Neural cell (in vitro differentiated cells): ENCODE results near the gene ECE1.

Experiments used
- EP300 ChIP-seq: fragments of 450-650 bp; conservative IDR thresholded peaks from 2 replicates; pipeline ENCODE4 v1.6.1; 2014; ENCODE audit warnings: antibody characterized with exemption, mild to moderate bottlenecking, moderate library complexity; ENCODE audit not compliant: poor library complexity, severe bottlenecking
- POLR2AphosphoS5 ChIP-seq: IDR thresholded peaks from 2 replicates; pipeline ENCODE4 v1.6.1; 2012
- SMC3 ChIP-seq: fragments of 450-650 bp; conservative IDR thresholded peaks from 2 replicates; pipeline ENCODE4 v1.6.1; 2014; ENCODE audit warnings: antibody characterized with exemption, mild to moderate bottlenecking, moderate library complexity; ENCODE audit not compliant: poor library complexity
- TF ChIP-seq, protein P1 (sequence below): fragments of 450-650 bp; IDR thresholded peaks from 2 replicates; pipeline ENCODE4 v1.5.1; 2014; ENCODE audit warnings: antibody characterized with exemption, mild to moderate bottlenecking, moderate library complexity; ENCODE audit not compliant: poor library complexity, severe bottlenecking

DNA sequence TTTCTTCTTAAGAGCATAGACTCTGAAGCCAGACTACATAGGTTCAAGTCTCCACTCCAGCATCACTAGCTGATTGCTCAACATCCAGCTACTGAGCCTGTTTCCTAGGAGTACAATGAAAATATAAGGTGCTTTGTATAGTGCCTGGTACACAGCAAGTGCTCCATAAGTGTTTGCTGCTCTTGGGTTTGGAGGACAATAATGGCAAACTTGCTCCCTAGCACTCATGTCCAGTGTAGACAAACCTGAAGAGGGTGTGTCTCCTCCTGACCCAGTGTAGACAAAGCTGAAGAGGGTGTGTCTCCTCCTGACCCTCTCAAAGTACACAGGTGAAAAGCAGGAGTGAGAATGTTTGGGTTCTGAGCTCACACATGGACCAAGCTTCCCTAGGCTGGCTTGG lies 10.5 kb upstream of the ECE1 start:
- TF ChIP-seq, protein P1, sequence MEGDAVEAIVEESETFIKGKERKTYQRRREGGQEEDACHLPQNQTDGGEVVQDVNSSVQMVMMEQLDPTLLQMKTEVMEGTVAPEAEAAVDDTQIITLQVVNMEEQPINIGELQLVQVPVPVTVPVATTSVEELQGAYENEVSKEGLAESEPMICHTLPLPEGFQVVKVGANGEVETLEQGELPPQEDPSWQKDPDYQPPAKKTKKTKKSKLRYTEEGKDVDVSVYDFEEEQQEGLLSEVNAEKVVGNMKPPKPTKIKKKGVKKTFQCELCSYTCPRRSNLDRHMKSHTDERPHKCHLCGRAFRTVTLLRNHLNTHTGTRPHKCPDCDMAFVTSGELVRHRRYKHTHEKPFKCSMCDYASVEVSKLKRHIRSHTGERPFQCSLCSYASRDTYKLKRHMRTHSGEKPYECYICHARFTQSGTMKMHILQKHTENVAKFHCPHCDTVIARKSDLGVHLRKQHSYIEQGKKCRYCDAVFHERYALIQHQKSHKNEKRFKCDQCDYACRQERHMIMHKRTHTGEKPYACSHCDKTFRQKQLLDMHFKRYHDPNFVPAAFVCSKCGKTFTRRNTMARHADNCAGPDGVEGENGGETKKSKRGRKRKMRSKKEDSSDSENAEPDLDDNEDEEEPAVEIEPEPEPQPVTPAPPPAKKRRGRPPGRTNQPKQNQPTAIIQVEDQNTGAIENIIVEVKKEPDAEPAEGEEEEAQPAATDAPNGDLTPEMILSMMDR = no peak
- TF ChIP-seq POLR2AphosphoS5 = no peak
- no peak for TF ChIP-seq EP300
- TF ChIP-seq SMC3 = no peak
